NCI-H2196 (cell line): Measurements from ENCODE around the gene PRR7.

ENCODE experiments used
- DNase-seq: peaks from one replicate; lab custom pipeline; 2025; ENCODE audit not compliant: unreplicated experiment; lab: John Stamatoyannopoulos, UW

The PRR7 gene

DNA sequence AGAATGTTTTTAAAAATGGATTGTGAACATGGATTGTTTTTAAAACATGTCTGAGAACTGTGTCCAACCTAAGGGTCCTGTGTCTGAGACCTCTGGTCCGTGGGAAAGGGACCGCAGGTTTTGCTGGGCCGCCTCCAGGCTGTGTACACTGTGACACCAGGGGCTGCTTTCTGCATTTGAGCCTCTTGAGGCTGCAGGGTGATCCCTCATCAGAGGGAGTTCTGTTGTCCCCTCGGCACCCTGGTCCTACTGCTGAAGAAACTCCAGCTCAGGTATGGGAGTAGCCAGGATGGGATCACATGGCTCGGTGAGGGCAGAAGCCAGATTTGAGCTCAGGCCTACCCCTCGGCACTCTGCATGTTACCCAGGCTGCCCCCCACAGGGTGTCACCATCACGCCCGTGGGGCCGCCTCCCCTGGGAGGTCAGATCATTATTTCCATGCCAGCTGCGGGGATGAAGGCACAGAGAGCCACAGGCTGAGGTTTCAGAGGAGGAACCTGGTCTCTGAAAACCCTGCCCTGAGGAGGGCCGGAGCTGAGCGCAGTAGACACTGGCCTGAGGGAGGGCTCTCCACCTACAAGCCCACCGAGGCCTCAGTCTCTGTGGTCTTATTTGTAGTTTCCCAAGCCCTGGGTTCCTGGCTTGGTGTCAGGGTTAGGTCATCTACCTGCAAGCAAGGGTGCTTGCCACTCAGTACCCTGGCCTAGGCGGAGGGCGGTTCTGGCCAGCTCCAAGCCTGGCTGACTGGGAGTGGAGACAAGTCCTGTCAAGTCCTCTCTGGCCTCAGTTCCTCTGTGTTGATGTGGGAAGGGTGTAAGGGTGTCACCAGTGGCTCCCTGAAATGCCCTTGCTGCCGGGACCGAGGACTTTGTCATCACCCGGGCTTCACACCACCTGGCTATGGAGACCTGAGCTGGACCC lies 2.8 kb downstream of the PRR7 start:
- no peak for DNase-seq

DNA sequence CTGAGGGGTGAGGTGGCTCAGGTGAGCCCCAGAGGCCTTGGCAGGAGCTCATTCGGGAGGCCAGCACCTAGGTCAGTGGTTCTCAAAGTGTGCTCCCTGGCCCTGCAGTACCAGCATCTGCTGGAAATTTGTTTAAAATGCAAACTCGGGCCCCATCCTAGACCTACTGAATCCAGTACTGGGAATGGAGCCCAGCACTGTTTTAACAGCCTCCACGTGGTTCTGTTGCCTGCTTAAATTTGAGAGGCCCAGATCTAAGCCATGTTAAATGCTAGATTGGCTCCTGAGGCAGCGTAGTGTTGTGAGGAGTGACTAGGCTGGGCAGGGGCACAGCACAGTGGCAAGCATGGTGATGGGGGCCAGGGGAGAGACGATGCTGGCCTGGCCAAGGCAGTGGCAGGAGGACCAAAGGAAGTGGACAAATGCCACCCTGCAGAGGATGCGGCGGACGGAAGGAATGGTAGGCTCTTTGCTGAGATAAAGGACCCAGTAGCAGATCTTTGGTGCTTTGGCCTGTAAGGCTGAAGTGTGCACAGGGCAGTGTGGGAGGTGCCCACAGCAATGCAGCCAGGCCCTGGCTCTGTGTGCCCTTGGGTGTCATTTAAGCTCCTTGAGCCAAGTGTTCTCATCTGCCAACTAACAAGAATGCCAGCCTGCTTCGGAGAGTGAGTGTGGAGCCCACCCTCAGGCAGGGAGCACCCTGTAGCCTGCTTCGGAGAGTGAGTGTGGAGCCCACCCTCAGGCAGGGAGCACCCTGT lies 4.2 kb downstream of the PRR7 start:
- no peak for DNase-seq

DNA sequence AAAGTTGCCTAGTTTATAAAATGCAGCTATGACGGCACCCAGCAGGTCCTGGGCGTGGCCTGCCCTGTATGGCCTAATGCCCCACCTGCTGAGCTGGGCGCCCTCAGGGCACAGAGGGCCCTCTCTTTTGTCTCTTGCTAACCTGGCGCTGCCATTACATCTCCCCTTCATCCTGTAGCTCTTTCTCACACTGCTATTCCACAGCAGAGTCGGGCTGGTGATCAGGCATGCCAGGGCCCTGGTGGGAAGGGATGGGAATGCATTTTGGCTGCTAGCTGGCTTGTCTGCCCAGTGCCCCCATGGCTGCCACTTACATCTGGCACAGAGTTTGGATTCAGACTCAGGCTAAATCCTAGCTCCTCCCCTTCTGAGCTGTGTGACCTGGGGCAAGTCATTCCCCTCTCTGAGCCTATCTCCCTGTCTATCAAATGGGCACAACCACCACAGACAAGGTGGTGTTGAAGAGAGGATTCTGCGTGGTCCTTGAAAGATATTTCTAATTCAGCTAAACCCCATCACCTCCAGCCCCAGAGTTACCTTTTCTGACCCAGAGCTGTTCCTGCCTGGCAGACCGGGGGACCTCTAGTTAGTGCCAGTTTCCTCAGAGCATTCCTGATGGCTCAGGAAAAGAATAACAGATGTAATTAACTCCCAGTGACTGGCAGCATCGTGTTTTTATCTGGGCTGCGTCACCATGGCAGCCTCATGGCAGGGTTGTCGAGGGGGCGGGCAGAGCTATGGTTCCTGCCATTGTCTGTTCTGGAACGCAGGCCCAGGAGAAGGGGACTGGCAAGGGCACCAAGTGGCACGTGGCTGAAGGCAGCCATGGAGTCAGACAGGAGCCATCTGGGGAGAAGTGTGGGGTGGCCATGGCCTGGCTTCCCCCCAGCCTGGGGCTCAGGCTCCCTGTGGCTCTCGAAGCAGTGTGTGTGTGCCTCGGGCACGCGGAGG lies 6.3 kb downstream of the PRR7 start:
- no peak for DNase-seq

DNA sequence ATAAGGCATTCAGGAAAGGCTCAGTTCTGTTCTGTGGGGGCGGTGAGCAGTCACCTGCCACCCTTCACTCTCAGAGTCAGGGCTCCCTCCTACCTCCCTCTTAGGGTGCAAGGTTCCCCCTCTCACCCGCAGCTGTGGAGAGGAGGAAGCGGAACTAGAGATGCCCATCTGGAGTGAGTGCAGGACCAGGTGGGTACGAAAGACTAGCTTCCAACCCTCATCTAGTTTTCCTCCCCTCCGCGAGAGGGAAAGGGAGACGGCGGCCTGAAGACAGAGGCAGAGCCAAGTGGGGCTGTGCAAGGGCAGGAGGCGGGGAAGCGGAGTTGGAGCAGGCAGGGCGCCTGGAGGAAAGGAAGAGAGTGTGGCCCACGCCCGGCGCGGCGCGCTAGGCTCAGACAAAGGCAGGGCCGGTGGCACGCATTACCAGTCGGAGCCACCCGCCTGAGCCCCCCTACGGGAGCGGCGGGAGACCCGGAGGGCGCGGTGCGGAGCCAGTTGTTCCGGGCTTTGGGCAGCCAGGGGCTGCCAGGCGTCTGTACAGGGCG lies 7.3 kb downstream of the PRR7 start:
- DNase-seq: no peak

DNA sequence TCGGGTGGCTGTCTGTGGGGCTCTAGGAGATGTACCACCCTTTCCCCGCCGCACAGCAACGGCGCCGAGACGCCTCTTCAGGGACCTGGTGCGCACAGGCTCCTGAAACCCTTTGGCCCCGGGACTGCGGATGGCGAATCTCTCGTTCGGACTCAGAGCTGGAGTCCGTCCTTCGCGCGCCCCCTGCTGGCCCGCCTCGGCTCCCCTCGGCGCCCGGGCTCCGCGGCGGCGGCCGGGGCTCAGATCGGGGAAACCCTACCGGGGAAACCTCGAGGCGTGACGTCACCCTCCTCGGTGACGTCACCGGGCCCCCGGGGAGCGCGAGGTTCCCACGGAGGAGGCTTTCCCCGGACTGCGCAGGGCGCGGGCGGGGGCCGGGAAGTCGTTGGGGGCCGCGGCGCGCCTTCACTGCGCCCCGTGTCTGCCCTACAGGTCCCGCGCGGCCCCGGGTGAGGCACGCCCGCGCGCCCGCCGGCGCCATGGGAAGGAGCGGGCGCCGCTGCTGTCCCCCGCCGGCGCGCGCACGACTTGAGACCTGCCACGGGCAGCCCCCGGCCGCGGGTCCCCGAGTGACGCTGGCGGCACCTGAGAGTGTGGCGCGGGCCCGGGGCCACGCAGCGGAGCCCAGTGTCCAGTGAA lies 7.9 kb downstream of the PRR7 start:
- peak; percentile 93 for DNase-seq

DNA sequence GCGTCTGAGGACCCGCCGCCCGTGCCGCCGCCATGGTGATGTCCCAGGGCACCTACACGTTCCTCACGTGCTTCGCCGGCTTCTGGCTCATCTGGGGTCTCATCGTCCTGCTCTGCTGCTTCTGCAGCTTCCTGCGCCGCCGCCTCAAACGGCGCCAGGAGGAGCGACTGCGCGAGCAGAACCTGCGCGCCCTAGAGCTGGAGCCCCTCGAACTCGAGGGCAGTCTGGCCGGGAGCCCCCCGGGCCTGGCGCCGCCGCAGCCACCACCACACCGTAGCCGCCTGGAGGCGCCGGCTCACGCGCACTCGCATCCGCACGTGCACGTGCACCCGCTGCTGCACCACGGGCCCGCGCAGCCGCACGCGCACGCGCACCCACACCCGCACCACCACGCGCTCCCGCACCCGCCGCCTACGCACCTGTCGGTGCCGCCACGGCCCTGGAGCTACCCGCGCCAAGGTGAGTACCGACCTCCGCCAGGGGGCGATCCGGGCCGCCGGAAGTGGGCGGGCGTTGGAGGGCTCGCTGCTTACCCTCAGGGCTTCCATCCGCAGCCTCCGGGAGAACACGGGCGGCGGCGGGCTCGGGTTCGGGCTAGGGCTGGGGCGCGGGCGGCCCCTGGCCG lies 8.5 kb downstream of the PRR7 start:
- DNase-seq: peak; percentile 93

DNA sequence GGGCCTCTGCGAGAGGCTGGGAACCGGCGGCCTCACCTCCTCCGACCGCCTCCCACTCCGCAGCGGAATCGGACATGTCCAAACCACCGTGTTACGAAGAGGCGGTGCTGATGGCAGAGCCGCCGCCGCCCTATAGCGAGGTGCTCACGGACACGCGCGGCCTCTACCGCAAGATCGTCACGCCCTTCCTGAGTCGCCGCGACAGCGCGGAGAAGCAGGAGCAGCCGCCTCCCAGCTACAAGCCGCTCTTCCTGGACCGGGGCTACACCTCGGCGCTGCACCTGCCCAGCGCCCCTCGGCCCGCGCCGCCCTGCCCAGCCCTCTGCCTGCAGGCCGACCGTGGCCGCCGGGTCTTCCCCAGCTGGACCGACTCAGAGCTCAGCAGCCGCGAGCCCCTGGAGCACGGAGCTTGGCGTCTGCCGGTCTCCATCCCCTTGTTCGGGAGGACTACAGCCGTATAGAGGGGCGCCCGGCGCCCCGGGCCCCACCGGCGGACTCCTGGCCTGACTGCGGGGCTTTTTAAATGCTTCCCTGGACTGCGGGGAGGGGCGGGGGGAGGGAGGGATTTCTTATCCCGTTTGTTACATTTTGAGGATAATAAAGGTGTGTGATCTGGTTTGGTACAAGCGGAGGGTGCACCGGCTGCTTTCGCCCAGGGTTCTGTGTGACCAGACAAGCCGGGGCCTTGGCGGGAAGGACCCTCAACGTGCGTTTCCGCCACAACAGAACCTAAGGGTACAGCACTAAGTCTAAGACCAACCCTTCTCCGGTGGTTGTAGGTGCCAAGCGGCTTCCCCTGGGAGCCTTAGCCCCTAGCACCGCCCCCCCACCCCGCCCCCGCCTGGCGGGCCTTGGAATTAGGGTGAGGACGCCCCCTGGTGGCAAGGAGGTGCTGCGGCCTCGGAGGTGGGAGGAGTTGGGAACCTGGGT lies 9.3 kb downstream of the PRR7 start:
- peak; percentile 93 for DNase-seq

DNA sequence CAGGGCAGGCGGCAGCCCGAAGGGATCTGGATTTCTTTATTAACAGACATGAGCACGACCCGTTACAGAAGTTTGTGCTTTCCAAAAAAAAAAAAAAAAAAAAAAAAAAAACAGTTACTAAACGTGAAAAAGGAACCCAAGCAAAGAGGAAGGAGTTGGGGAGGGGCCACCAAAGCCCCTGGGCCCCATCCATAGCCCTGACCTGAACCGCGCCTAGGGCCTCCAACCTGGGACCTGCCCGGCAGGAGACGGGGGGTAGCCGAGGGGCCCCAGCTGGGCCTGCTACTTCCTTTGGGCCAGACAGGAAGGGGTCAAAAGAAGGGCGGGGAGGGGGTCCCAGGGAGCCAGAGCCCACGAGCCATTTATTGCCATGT lies 10.0 kb downstream of the PRR7 start:
- no peak for DNase-seq

DNA sequence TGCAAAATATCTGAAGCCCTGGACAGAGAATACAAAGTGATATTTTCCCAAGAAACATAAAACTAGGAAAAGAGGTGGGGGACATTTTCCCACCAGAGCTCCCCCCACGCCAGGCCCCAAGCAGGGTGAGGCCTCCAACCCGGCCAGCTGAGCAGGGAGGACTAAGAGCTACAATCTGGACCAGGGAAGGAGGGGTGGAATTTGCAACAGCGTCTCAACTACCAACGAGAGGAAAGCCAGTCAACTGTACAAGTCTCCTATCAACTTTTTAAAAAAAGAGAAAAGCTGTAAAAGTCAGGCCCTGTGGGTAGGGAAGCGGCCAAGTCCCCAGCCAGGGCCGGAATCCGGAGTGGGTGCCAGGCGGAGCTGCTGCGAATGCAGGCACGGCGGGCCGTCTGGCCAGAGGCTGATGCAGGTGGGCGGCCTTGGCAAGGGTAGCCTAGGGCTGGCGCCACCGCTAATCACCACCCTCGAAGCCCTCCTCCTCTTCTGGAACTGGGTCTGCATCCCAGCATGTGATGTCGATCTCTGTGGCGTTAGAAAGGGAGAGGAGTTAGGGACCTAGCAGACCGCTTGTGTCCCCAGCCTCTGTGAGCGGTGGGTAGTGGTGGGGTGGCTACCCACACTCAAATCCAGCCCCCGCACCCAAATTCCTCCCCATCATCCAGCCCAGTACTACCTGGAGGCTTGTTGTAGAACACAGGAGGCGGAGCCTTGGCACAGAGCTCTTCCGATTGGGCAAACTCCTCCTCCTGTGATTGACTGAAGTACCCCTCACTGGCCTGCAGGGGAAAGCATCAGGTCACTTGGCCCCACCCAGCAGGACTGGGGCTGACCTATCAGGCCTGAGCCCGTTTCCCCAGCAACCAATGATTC lies 10.6 kb downstream of the PRR7 start:
- peak; percentile 98 for DNase-seq

DNA sequence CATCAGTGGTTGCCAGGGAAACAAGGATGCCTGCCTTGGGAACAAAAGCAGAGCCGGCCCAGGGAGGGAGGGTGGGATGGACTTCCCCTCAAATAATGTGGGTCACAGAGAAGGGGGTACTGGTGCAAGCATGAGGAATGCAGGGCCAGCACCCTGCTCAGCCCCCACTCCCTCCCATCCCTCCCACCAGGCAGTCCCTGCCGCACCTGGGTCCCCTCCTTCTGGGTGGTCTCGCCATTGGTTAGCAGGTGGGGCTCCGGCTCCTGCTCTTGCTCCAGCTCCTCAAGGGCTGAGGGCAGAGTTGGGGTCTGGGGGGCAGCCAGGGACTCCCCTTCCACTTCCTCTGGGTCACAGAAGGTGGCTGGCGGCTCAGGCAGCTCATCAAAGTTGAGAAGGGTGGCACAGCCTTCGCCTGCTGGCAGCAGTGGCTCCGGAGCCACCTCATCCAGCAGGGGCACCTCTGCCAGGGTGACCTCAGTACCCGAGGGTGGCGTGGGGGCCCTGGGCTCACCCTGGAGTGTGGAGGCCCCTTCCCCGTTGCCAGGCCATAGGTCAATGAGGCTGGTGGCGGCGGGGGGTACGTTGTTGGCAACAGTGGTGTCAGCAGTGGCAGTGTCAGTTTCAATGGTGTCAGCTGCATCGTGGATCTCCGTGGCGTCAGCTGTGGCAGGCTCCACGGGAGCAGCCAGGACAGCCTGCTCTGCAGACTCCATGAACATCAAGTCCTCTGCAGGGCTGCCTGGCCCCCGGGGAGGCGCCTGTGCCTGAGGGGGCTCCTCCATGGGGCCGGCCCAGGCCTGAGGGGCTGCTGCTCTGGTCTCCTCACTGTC lies 11.5 kb downstream of the PRR7 start:
- no peak for DNase-seq

DNA sequence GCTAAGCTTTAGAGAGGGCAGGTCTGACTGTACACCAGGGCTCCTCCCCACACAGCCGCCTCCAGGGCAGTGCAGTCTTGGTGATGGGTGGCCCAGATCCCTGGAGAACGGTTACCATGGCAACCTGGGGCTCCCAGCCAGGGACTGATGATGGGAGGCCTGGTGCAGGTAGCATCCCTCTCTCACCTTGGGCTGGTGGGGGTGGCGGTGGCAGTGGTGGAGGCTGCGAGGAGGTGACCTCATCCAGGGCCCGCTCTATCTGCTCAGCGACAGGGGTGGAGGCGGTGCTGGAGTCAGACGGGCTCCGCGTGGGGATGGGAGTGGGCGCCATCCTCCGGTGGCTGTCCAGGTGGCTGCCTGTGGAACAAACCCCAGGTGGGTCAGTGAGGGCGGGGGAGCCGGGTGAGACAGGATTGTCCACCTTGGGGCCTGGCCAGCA lies 12.3 kb downstream of the PRR7 start:
- peak; percentile 41 for DNase-seq

DNA sequence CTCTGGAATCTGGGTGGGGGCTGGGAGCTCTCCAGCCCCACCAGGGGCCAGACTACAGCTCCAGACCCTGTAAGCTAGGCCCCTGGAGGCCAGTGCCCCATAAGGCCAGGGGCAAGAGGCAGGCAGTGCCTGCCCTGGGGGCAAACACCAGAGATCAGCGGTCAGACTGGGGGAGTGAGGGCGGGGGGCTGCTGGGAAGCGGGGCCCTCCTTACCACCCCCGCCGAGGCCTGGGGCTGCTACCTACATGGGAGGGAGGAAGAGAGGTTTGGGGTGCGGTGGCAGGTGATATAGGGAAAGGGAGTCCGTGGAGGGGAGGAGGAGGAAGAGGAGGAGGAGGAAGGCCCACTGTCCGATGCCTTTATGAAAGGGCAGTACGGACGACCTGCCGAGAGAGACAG lies 12.7 kb downstream of the PRR7 start:
- no peak for DNase-seq

DNA sequence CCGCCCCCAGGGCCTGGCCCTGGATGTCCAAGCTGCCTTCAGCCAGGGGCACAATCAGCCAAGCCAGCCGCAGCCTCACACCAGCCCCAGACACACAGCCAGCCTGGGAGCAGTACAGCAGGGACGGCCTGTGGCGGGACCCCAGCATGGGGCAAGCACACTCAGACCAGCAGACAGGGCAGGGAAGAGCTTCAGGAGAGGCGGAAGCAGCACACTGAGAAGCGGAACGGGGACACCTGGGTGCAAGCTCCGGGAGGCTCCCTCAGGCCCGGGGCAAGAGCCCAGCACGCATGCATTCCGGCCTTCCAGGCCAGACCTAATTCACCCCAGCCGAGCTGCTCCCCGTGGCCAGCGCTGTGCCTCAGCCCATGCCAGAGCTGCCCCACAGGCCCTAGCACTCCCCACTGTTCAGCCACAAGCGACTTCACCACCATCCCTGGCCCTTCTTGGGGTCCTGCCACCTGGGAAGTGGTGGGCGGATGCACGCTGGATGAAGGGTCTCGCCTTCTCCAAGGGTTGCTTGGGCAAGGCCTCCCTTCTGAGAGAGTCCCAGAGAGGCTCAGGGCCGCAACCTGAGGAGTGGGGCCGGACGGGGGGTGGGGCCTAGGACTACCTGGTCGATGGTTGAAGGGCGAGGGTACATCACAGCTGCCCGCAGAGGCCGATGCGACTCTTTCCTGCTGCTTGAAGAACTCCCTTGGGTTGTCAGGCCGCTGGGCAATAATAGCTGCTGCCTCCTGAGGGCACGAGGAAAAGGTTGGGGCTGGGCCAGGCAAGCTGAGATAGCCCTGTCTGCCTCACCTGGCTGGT lies 13.4 kb downstream of the PRR7 start:
- no peak for DNase-seq

DNA sequence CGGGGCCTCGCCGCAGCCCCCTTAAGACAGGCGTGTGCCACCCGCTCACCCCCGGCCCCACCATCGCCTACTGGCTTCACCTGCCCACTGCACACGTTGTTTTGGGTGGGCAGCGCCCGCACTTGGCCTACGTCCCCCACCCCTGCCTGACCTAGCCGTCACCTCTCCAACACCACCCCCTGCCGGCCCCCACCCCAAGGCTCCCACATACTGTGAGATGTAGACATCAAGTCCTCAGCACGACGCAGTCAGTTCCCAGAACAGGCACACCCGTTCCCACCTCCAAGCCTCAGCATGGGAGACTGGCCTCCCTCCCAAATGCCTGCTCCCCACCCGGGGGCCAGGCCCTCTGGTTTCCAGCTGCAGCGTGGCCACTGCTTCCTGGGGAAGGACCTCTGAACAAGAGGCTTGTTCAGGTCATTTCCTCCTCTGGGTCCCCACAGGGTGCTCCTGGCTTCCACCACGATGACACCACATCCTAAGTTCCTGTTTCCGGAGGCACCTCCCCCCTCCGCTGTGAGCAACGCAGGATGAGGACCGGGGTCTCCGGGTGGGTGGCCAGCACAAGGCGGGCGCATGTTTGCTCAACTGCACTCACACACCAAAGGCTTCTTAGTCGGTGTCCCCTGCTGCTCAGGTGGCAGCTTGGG lies 15.5 kb downstream of the PRR7 start:
- no peak for DNase-seq

DNA sequence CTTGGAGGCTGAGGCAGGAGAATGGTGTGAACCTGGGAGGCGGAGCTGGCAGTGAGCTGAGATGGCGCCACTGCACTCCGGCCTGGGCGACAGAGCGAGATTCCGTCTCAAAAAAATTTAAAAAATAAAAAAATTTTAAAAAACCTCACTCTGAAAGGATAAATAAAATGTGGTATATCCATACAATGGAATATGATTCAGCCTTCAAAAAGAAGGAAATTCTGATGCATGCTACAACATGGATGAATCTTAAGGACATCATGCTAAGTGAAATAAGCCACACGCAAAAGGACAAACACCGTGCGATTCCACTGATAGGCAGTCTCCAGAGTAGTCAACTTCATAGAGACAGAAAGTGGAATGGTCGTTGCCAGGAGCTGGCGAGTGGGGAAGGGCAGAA lies 18.4 kb downstream of the PRR7 start:
- no peak for DNase-seq

DNA sequence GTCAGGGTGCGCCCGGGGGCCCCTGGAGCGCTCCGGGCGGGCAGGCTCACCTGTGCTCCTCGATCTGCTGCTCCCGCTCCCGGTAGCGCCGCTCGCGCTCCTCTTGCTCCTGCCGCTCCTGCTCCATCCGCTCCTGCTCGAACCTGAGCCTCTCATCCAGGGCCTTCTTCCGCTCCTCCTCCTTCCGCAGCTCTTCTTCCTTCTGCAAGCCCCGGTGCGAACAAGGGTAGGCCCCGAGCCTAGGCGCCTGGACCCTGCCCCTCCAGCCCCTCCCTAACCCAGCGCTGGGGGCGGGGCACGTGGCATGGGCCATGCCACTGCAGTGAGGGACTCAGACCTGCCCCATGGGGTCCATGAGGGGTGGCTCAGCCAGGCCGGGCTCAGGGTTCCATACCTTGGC lies 20.2 kb downstream of the PRR7 start:
- no peak for DNase-seq
